ENCODE results near the gene IL16.
"Not testable (repeated sequence)": the region's sequence is repeated elsewhere in the genome, so short reads cannot be mapped to it uniquely, and the experiment has no call there.

The IL16 gene

GRCh38 chr15:81196576-81197254 is at the start of gene IL16:
IL16 (plus strand) TSS chr15:81196879; CDS start chr15:81225400, 28,521 bp downstream.
- in situ Hi-C loops (cut with HindIII; ENCODE audit: low pct_unique_long_range_greater_than_20kb, low sequenced_read_pairs), result no loop called here
- no peak for TF ChIP-seq JUND (IDR thresholded peaks at IDR 0.05; ENCODE audit: low read depth)
- no peak for DNase-seq (ENCODE audit: low read depth in 1 of 2, low spot score in 1 of 2)

GRCh38 chr15:81151389-81151788 is 45.3 kb upstream of the IL16 start:
- TF ChIP-seq JUND (IDR thresholded peaks at IDR 0.05; ENCODE audit: low read depth), result no peak
- in situ Hi-C loops (cut with HindIII; ENCODE audit: low pct_unique_long_range_greater_than_20kb, low sequenced_read_pairs), result no loop called here

DNA sequence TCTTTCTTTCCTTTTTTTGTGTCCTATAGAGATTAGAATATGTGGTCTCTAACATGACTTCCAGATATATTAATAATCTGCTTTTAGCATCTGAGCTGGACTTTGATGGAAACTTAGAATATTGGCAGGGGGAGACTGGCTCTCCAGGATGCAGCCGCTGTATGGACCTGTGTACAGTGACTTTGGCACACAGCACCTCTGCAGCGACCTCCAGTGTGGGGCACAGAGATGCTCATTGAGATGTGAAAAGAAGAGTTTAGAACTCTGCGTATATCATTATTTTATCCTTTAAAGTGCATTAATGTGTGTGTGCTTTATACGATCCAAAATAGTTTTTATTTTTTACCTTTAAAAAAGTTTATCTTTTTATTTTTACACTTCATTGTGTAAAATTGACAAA is 44.3 kb upstream of the IL16 start:
- DNase-seq (ENCODE audit: low read depth in 1 of 2, low spot score in 1 of 2), result no peak
- TF ChIP-seq JUND (IDR thresholded peaks at IDR 0.05; ENCODE audit: low read depth), result no peak

More at GRCh38 chr15:81151389-81151788, 45.3 kb upstream of the IL16 start:
- DNase-seq (ENCODE audit: low read depth in 1 of 2, low spot score in 1 of 2), result no peak

GRCh38 chr15:81152799-81153198 is 43.9 kb upstream of the IL16 start:
- DNase-seq (ENCODE audit: low read depth in 1 of 2, low spot score in 1 of 2), result no peak
- TF ChIP-seq JUND (IDR thresholded peaks at IDR 0.05; ENCODE audit: low read depth), result no peak
- in situ Hi-C loops (cut with HindIII; ENCODE audit: low pct_unique_long_range_greater_than_20kb, low sequenced_read_pairs), result no loop called here

More for the DNA sequence above, 44.3 kb upstream of the IL16 start:
- in situ Hi-C loops (cut with HindIII; ENCODE audit: low pct_unique_long_range_greater_than_20kb, low sequenced_read_pairs), result no loop called here

- in situ Hi-C loops (cut with HindIII; ENCODE audit: low pct_unique_long_range_greater_than_20kb, low sequenced_read_pairs), result no loop called here
- TF ChIP-seq JUND (IDR thresholded peaks at IDR 0.05; ENCODE audit: low read depth), result no peak
- DNase-seq (ENCODE audit: low read depth in 1 of 2, low spot score in 1 of 2), result peak; percentile 37 to 63
These were observed 41.1 kb upstream of the IL16 start for GRCh38 chr15:81155375-81156218.

DNA sequence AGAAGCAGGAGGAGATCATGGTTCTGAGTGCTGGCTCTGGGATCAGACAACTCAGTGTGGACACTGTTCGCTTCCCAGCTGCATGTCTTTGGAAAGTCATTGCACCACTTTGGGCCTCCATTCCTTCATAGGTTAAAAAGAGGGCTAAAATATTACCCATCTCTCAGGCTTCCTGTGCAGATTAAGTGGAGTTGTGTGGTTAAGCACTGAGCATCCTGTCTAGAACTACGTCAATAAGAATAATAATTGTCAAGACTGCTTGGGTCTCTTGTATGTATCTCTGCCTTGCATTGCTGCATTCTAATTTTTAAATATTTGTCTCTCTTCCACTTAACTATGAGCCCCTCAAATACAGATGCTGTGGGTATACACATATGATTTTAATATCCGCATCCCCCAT is 40.4 kb upstream of the IL16 start:
- no peak for DNase-seq (ENCODE audit: low read depth in 1 of 2, low spot score in 1 of 2)
- in situ Hi-C loops (cut with HindIII; ENCODE audit: low pct_unique_long_range_greater_than_20kb, low sequenced_read_pairs), result no loop called here
- TF ChIP-seq JUND (IDR thresholded peaks at IDR 0.05; ENCODE audit: low read depth), result no peak

DNA sequence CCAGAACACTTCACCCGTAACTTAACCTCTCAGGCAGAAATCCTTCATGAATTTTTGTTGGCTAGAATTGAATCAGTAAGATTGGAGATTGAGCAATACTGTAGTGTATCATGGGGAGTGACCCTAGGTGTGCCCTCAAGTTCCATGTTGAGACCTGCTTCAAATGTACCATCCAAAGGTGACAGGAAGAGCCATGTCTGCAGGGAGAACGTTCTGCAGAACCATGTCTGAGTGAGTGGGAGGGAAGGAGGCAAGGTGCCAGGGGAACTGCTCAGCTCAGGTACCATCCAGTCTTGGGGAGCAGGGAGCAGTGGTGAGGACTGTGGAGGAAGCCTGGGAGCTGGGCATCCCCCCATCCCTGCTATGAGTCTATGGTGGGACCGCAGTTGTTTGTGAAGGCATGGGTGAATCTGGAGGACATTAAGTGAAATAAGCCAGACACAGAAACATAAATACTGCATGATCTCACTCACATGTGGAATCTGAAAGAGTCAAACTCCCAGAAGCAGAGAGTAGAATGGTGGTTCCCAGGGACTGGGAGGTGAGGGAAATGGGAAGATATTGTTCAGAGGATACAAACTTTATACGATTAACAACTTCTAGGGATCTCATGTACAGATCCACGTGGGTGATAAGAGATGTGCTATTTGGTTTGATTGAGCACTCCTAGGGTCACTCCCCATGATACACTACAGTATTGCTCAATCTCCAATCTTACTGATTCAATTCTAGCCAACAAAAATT is 39.3 kb upstream of the IL16 start:
- in situ Hi-C loops (cut with HindIII; ENCODE audit: low pct_unique_long_range_greater_than_20kb, low sequenced_read_pairs), result no loop called here
- no peak for TF ChIP-seq JUND (IDR thresholded peaks at IDR 0.05; ENCODE audit: low read depth)
- no peak for DNase-seq (ENCODE audit: low read depth in 1 of 2, low spot score in 1 of 2)

DNA sequence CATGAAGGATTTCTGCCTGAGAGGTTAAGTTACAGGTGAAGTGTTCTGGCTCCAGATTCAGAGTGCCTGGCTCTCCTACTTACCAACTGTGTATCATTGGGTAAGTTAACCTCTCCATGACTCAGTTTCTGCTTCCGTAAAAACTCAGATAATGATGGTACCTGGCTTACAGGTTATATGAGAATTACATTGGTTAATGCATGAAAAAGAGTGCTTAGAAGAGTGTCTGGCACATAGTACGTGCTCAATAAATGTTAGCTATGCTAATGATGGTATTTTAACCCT is 38.8 kb upstream of the IL16 start:
- no peak for DNase-seq (ENCODE audit: low read depth in 1 of 2, low spot score in 1 of 2)
- no peak for TF ChIP-seq JUND (IDR thresholded peaks at IDR 0.05; ENCODE audit: low read depth)
- in situ Hi-C loops (cut with HindIII; ENCODE audit: low pct_unique_long_range_greater_than_20kb, low sequenced_read_pairs), result no loop called here

DNA sequence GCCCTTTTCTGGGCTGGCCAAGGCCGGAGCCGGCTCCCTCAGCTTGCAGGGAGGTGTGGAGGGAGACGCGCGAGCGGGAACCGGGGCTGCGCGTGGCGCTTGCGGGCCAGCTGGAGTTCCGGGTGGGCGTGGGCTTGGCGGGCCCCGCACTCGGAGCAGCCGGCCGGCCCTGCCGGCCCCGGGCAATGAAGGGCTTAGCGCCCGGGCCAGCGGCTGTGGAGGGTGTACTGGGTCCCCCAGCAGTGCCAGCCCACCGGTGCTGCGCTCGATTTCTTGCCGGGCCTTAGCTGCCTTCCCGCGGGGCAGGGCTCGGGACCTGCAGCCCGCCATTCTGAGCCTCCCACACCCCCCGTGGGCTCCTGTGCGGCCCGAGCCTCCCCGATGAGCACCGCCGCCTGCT is 38.1 kb upstream of the IL16 start:
- in situ Hi-C loops (cut with HindIII; ENCODE audit: low pct_unique_long_range_greater_than_20kb, low sequenced_read_pairs); DNase-seq (ENCODE audit: low read depth in 1 of 2, low spot score in 1 of 2): not testable (repeated sequence)

GRCh38 chr15:81160312-81161159 is 36.1 kb upstream of the IL16 start:
- in situ Hi-C loops (cut with HindIII; ENCODE audit: low pct_unique_long_range_greater_than_20kb, low sequenced_read_pairs), result no loop called here
- TF ChIP-seq JUND (IDR thresholded peaks at IDR 0.05; ENCODE audit: low read depth), result no peak
- DNase-seq (ENCODE audit: low read depth in 1 of 2, low spot score in 1 of 2), result no peak

DNA sequence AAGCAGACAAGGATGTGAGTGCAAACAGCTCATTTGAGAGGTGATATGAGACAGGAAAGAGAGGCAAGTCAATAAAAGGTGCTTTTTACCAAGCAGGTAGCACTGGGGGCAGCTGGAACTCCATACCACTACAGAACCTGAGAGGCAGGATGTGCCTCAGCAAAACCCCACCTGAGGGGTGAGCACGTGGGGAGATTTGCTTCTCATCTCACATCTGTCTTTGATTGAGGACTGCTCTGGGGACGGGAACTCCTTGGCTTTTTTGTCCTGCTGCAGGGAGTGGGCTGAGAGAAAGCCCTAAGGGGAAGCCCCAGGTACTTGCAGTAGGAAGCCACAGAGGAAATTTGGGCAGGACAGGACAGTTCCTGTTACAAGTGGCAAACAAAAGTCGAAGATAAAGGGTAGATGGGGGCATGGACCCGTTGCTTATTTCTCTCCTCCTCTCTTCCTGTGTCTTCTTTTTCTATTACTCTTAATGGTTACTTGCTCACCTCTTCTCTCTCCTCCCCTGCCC is 35.5 kb upstream of the IL16 start:
- no peak for DNase-seq (ENCODE audit: low read depth in 1 of 2, low spot score in 1 of 2)
- in situ Hi-C loops (cut with HindIII; ENCODE audit: low pct_unique_long_range_greater_than_20kb, low sequenced_read_pairs), result no loop called here
- TF ChIP-seq JUND (IDR thresholded peaks at IDR 0.05; ENCODE audit: low read depth), result no peak

DNA sequence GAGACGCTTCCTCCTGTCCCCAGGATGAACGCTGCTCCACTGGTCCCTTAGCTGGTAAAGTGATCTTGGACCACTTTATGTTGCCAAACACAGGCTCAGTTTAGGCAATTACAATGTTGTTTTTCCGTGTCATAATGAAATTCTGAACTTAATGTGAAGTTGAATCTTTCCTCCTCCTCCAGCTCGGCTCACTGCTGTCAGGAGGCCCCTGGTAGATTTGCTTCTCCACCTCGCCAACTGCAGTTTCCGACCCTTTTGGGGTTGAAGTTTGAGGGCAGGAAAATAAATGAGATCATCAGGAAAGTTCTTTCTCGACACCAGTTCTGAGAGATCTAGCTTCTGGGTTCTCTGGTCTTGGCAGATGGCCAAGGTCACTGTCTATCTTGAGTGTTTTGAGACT is 34.8 kb upstream of the IL16 start:
- in situ Hi-C loops (cut with HindIII; ENCODE audit: low pct_unique_long_range_greater_than_20kb, low sequenced_read_pairs), result no loop called here
- no peak for TF ChIP-seq JUND (IDR thresholded peaks at IDR 0.05; ENCODE audit: low read depth)
- DNase-seq (ENCODE audit: low read depth in 1 of 2, low spot score in 1 of 2), result no peak

Measured in T47D (cell line).